ENCODE measurements around the gene GALR1. TPM values are rescaled to one million over a fixed set of nuclear protein-coding genes. Genes with fewer than 3 reads are reported as not detected.

Gene GALR1
- total RNA-seq, 2 donors from 2014 or later, result not detected

GRCh38 chr18:77314952-77315351, 65.3 kb downstream of the GALR1 start:
- H3K9me3 ChIP-seq (ENCODE audit: control insufficient read depth, low read length, poor library complexity, severe bottlenecking), result no peaks in the 10 kb centered on the region
- H3K27ac Mint-ChIP-seq, result no peak overlapping the region
- peaks cover 21% of the 10 kb centered on the region for H3K27me3 Mint-ChIP-seq
- DNase-seq, result no peak
- no peaks in the 10 kb centered on the region for H3K4me1 Mint-ChIP-seq
- H3K36me3 Mint-ChIP-seq (ENCODE audit: low read depth), result no peaks in the 10 kb centered on the region
- no peak overlapping the region for H3K4me3 Mint-ChIP-seq
- no peak for ATAC-seq

- Mint-ChIP-seq H3K4me3 (no peak overlapping the region), H3K4me1 (no peaks in the 10 kb centered on the region), H3K27ac (no peak overlapping the region), H3K27me3 (peaks cover 32% of the 10 kb centered on the region), H3K36me3 (ENCODE audit: low read depth) (no peaks in the 10 kb centered on the region)
- ATAC-seq (no peak), DNase-seq (no peak)
- H3K9me3 ChIP-seq (ENCODE audit: control insufficient read depth, low read length, poor library complexity, severe bottlenecking), result no peaks in the 10 kb centered on the region
These were observed 66.4 kb downstream of the GALR1 start for GRCh38 chr18:77316008-77316407.

GRCh38 chr18:77316641-77317040, 67.0 kb downstream of the GALR1 start:
- ATAC-seq (no peak), DNase-seq (no peak)
- Mint-ChIP-seq H3K36me3 (ENCODE audit: low read depth) (no peaks in the 10 kb centered on the region), H3K27ac (no peak overlapping the region), H3K27me3 (peaks cover 35% of the 10 kb centered on the region), H3K4me3 (no peak overlapping the region), H3K4me1 (no peaks in the 10 kb centered on the region)
- no peaks in the 10 kb centered on the region for H3K9me3 ChIP-seq (ENCODE audit: control insufficient read depth, low read length, poor library complexity, severe bottlenecking)

- H3K36me3 Mint-ChIP-seq (ENCODE audit: low read depth), result no peaks in the 10 kb centered on the region
- no peaks in the 10 kb centered on the region for H3K9me3 ChIP-seq (ENCODE audit: control insufficient read depth, low read length, poor library complexity, severe bottlenecking)
- H3K27me3 Mint-ChIP-seq, result peaks cover 55% of the 10 kb centered on the region
- H3K4me1 Mint-ChIP-seq, result no peaks in the 10 kb centered on the region
- ATAC-seq (no peak), DNase-seq (no peak)
- H3K27ac Mint-ChIP-seq, result no peak overlapping the region
- H3K4me3 Mint-ChIP-seq, result no peak overlapping the region
These were observed 71.4 kb downstream of the GALR1 start for GRCh38 chr18:77320971-77321559.

GRCh38 chr18:77321823-77322805, 72.5 kb downstream of the GALR1 start:
- no peaks in the 10 kb centered on the region for H3K4me1 Mint-ChIP-seq
- ATAC-seq (no peak), DNase-seq (no peak)
- H3K4me3 Mint-ChIP-seq, result no peak overlapping the region
- peaks cover 55% of the 10 kb centered on the region for H3K27me3 Mint-ChIP-seq
- no peaks in the 10 kb centered on the region for H3K9me3 ChIP-seq (ENCODE audit: control insufficient read depth, low read length, poor library complexity, severe bottlenecking)
- no peaks in the 10 kb centered on the region for H3K36me3 Mint-ChIP-seq (ENCODE audit: low read depth)
- no peak overlapping the region for H3K27ac Mint-ChIP-seq

DNA sequence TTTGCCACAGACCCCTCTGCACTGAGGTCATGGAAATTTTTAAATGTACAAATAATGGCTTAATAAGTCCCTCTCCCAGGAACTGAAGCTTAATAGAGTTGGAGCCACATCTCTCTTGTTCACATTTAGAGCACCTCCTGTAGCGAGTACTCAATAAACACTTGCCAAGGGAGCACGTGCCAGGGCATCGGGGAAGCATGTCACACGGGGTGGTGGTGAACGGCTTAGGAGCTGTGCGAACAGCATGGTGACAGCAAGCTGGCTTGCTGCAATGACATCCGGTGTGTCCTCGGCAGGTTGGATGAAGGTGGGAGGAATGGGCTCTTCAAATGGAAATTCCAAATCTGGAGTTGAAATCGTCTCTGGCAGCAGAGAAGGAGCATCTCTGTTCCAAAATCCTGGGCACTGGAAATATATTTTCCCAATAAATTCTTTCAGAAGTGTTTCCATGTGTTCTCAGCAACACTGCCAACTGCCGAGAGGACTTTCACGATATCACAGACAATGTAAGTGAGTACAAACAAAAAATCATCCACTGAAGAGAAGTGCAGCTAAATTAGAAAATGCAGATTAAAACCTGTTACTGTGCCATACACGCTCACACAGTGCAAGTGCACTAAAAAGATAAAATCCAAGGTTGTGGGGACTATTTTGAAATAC, 74.1 kb downstream of the GALR1 start:
- H3K4me3 Mint-ChIP-seq, result no peak overlapping the region
- no peaks in the 10 kb centered on the region for H3K9me3 ChIP-seq (ENCODE audit: control insufficient read depth, low read length, poor library complexity, severe bottlenecking)
- DNase-seq (no peak), ATAC-seq (no peak)
- no peaks in the 10 kb centered on the region for H3K4me1 Mint-ChIP-seq
- peaks cover 45% of the 10 kb centered on the region for H3K27me3 Mint-ChIP-seq
- no peak overlapping the region for H3K27ac Mint-ChIP-seq
- H3K36me3 Mint-ChIP-seq (ENCODE audit: low read depth), result no peaks in the 10 kb centered on the region

Other genes with a start within 250 kb of the GALR1 start
- 100 to 1,000 TPM in 1 of 2 donors, 10 to 100 TPM in 1; 97.7 to 127 TPM for gene MBP, start 117.1 kb upstream of the GALR1 start, total RNA-seq